ENCODE data around the gene SPOCD1. TPM values are rescaled to one million over a fixed set of nuclear protein-coding genes. Genes with fewer than 3 reads are reported as not detected.

The SPOCD1 gene
- total RNA-seq, 4 donors from 2014 or later: 0.22 to 1.6 (median 0.96) TPM; not detected in 1

DNA sequence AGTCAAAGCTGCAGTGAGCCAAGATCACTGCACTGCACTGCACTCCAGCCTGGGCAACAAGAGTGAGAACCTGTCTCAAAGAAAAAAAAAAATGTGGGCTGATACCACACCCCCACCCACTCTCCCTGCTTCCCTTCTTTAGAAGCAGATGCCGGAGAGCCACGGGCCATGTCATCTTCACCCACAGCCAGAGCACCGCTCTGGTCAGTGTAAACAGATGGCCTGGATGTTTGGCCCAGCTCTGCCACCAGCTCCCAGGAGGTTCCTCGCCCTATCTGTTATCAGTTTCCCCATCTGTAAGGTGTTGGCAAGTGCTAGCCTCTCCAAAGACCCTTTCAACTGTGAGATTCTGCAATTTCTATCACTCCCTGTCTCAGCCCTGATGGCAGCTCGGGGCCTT, 39.8 kb downstream of the SPOCD1 start:
- H3K4me1 ChIP-seq: peaks cover 11 to 14% of the 10 kb centered on the region in 2 donors
- DNase-seq: no peak
- no peak overlapping the region for H3K4me3 ChIP-seq (replicated peaks in 1 of 3)
- H3K9me3 ChIP-seq: no peaks in the 10 kb centered on the region
- no peak overlapping the region for H3K27ac ChIP-seq
- WGBS, 2 donors: 89 to 93% methylated on average over 5 of the region's 5 CpGs
- no peaks in the 10 kb centered on the region for H3K36me3 ChIP-seq
- TF ChIP-seq, protein P1, sequence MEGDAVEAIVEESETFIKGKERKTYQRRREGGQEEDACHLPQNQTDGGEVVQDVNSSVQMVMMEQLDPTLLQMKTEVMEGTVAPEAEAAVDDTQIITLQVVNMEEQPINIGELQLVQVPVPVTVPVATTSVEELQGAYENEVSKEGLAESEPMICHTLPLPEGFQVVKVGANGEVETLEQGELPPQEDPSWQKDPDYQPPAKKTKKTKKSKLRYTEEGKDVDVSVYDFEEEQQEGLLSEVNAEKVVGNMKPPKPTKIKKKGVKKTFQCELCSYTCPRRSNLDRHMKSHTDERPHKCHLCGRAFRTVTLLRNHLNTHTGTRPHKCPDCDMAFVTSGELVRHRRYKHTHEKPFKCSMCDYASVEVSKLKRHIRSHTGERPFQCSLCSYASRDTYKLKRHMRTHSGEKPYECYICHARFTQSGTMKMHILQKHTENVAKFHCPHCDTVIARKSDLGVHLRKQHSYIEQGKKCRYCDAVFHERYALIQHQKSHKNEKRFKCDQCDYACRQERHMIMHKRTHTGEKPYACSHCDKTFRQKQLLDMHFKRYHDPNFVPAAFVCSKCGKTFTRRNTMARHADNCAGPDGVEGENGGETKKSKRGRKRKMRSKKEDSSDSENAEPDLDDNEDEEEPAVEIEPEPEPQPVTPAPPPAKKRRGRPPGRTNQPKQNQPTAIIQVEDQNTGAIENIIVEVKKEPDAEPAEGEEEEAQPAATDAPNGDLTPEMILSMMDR (IDR thresholded peaks at IDR 0.05): no peak
- no peak for TF ChIP-seq POLR2A (IDR thresholded peaks at IDR 0.05)
- intact Hi-C loops (cut with DNase I): no loop called here
- peaks cover 22% of the 10 kb centered on the region for H3K27me3 ChIP-seq

- TF ChIP-seq, protein P1 (IDR thresholded peaks at IDR 0.05): no peak
- TF ChIP-seq POLR2A (IDR thresholded peaks at IDR 0.05): no peak
- no peak for DNase-seq
- no peak overlapping the region for H3K27ac ChIP-seq
- H3K27me3 ChIP-seq: peaks cover 22% of the 10 kb centered on the region
- 78 to 82% methylated on average over 10 of the region's 10 CpGs for WGBS, 2 donors
- intact Hi-C loops (cut with DNase I): no loop called here
- no peaks in the 10 kb centered on the region for H3K36me3 ChIP-seq
- peaks cover 11 to 14% of the 10 kb centered on the region in 2 donors for H3K4me1 ChIP-seq
- no peaks in the 10 kb centered on the region for H3K9me3 ChIP-seq
- H3K4me3 ChIP-seq (replicated peaks in 1 of 3): no peak overlapping the region
Measured at GRCh38 chr1:31775210-31775999, 40.4 kb downstream of the SPOCD1 start.

DNA sequence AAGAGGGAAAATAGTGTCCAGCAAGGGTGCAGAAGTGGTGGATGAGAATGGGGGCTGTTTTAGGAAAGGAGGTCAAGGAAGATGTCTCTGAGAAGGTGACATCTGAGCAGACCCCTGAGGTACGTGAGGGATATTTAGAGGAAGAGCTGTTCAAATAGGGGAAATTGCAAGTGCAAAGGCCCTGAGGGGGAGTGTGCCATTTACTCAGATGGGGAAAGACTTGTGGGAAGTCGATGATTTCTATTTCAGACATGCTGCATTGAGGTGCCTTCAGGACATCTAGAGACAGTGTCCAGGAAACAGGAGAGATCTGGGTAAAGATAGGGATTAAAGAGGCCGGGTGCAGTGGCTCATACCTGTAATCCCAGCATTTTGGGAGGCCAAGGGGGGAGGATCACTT, 41.3 kb downstream of the SPOCD1 start:
- Histone ChIP-seq H3K27ac (no peak overlapping the region), H3K27me3 (peaks cover 22% of the 10 kb centered on the region), H3K36me3 (no peaks in the 10 kb centered on the region), H3K4me1 (peaks cover 11 to 17% of the 10 kb centered on the region in 2 donors), H3K4me3 (replicated peaks in 1 of 3) (no peak overlapping the region), H3K9me3 (no peaks in the 10 kb centered on the region)
- intact Hi-C loops (cut with DNase I): no loop called here
- no peak for DNase-seq
- 87 to 95% methylated on average over 3 of the region's 3 CpGs for WGBS, 2 donors
- no peak for TF ChIP-seq POLR2A (IDR thresholded peaks at IDR 0.05)
- TF ChIP-seq, protein P1 (IDR thresholded peaks at IDR 0.05): no peak

DNA sequence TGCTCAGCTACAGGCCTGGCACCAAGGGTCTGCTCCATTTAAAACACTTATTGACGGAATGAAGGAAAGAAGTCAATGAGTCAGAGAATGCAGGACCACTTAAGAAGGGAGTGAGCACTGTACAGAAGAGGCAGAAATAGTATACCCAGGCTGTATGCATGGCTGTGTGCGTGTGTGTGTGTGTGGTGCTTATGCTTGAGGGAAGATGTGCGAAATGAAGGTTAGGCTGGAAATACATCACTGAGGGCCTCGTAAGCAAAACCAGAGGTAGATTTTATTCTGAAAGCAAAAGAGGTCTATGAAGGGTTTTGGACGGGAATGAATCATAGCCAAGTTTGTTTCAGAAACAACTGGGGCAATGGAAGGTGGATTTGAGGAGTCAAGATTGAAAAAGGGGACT, 42.0 kb downstream of the SPOCD1 start:
- H3K4me3 ChIP-seq (replicated peaks in 1 of 3): no peak overlapping the region
- no peak overlapping the region for H3K27ac ChIP-seq
- H3K27me3 ChIP-seq: peaks cover 22% of the 10 kb centered on the region
- H3K4me1 ChIP-seq: peaks cover 11 to 18% of the 10 kb centered on the region in 2 donors
- intact Hi-C loops (cut with DNase I): no loop called here
- no peak for DNase-seq
- 87 to 93% methylated on average over 5 of the region's 5 CpGs for WGBS, 2 donors
- TF ChIP-seq, protein P1 (IDR thresholded peaks at IDR 0.05): no peak
- H3K36me3 ChIP-seq: no peaks in the 10 kb centered on the region
- H3K9me3 ChIP-seq: no peaks in the 10 kb centered on the region

- Histone ChIP-seq H3K36me3 (no peaks in the 10 kb centered on the region), H3K9me3 (no peaks in the 10 kb centered on the region), H3K27ac (no peak overlapping the region), H3K4me1 (peaks cover 11 to 18% of the 10 kb centered on the region in 2 donors), H3K27me3 (peaks cover 22% of the 10 kb centered on the region), H3K4me3 (replicated peaks in 1 of 3) (no peak overlapping the region)
- intact Hi-C loops (cut with DNase I): no loop called here
- 12 to 17% methylated on average over 24 to 31 of the region's 49 CpGs for WGBS, 2 donors
- DNase-seq: no peak
- TF ChIP-seq POLR2A (IDR thresholded peaks at IDR 0.05): no peak
- TF ChIP-seq, protein P1 (IDR thresholded peaks at IDR 0.05): no peak
Measured at GRCh38 chr1:31772669-31773248, 43.1 kb downstream of the SPOCD1 start.
